CD4-positive, alpha-beta T cell (primary cell): ENCODE measurements around the gene HDAC4. TPM values are rescaled to one million over a fixed set of nuclear protein-coding genes. Genes with fewer than 3 reads are reported as not detected.

Experiments used
- ATAC-seq: fragments of 200-7000 bp; cut with Tn5 transposase; one replicate; pipeline ENCODE4 v1.10.0; 2022; ENCODE audit warnings: mild to moderate bottlenecking; ENCODE audit not compliant: poor library complexity
- CTCF ChIA-PET: fragments of 350-600 bp; sonication (Branson Sonifier 250); formaldehyde crosslinking; loops from one replicate; lab custom pipeline; 2021; ENCODE audit warnings: antibody characterized with exemption, inconsistent platforms; lab: Charles Lee
- POLR2A ChIA-PET: fragments of 350-600 bp; sonication (Branson Sonifier 250); formaldehyde crosslinking; loops from one replicate; lab custom pipeline; 2021; ENCODE audit warnings: antibody characterized with exemption, inconsistent platforms; lab: Charles Lee
- DNase-seq, 14 experiments: peaks; one replicate each; pipeline ENCODE4 v3.0.0-alpha.2; 2013 to 2020; ENCODE audit warnings: mixed read lengths in 2 of 14
- H3K27ac ChIP-seq, 2 donors: one replicate each; pipeline versions ENCODE4 v1.5.1 to v1.7.0; 2013; ENCODE audit warnings: low read length in 2 of 2, low read depth in 1 of 2, mild to moderate bottlenecking in 1 of 2
- H3K27me3 ChIP-seq, 2 experiments: 1 replicate in 1 of 2; 2 replicates in 1 of 2; pipeline versions ENCODE4 v1.6.1 to v1.7.0; 2013; ENCODE audit warnings: low read length in 2 of 2, control low read depth in 1 of 2, mild to moderate bottlenecking in 1 of 2, moderate library complexity in 1 of 2; ENCODE audit not compliant: insufficient read depth in 2 of 2, control insufficient read depth in 1 of 2
- H3K36me3 ChIP-seq: one replicate; pipeline ENCODE4 v1.6.1; 2013; ENCODE audit warnings: low read length, control low read depth; ENCODE audit not compliant: insufficient read depth
- H3K4me1 ChIP-seq: one replicate; pipeline ENCODE4 v1.6.1; 2013; ENCODE audit warnings: low read length, control low read depth; ENCODE audit not compliant: insufficient read depth
- H3K4me3 ChIP-seq: one replicate; pipeline ENCODE4 v1.5.1; 2013; ENCODE audit warnings: mild to moderate bottlenecking, low read length, moderate library complexity
- H3K9me3 ChIP-seq, 2 experiments: 1 replicate in 1 of 2; 2 replicates in 1 of 2; pipeline versions ENCODE4 v1.6.1 to v1.7.0; 2013; ENCODE audit warnings: low read length in 2 of 2, mild to moderate bottlenecking in 2 of 2, control low read depth in 1 of 2, moderate library complexity in 1 of 2; ENCODE audit not compliant: control insufficient read depth in 1 of 2, insufficient read depth in 1 of 2
- H3K27ac Mint-ChIP-seq: one replicate; pipeline ENCODE4 v1.8.0; 2020; ENCODE audit warnings: mixed read lengths
- H3K27me3 Mint-ChIP-seq: one replicate; pipeline ENCODE4 v1.8.0; 2021; ENCODE audit warnings: mixed read lengths
- H3K36me3 Mint-ChIP-seq: one replicate; pipeline ENCODE4 v1.8.0; 2021; ENCODE audit warnings: low read depth, mixed read lengths
- H3K4me1 Mint-ChIP-seq: one replicate; pipeline ENCODE4 v1.8.0; 2021; ENCODE audit warnings: low read depth, mixed read lengths
- H3K4me3 Mint-ChIP-seq: one replicate; pipeline ENCODE4 v1.8.0; 2020; ENCODE audit warnings: mild to moderate bottlenecking, mixed read lengths
- H3K9me3 Mint-ChIP-seq: one replicate; pipeline ENCODE4 v1.8.0; 2020; ENCODE audit warnings: mixed read lengths
- intact Hi-C, 2 experiments: fragments of 100-400 bp; cut with DNase I in 1 of 2; cut with micrococcal nuclease in 1 of 2; formaldehyde crosslinking; loops; one replicate each; pipeline versions ENCODE4 v1.15.1 to v1.9.0; 2023 to 2025; cut with DNase I, micrococcal nuclease
- total RNA-seq, 174 experiments: library from RNA in 2 of 174; stranded (reverse) in 2 of 174; gene quantifications; one replicate each; pipeline ENCODE4 v1.2.3 and lab custom pipeline; 2021 to 2026
- TF ChIP-seq, protein P1 (sequence below): fragments of 200-600 bp; IDR thresholded peaks from one replicate; pipeline ENCODE4 v1.8.0; 2022; ENCODE audit warnings: antibody characterized with exemption, mild to moderate bottlenecking

Gene HDAC4
- total RNA-seq, 2 experiments from 2014 or later = 45.3 to 49.2 TPM

DNA sequence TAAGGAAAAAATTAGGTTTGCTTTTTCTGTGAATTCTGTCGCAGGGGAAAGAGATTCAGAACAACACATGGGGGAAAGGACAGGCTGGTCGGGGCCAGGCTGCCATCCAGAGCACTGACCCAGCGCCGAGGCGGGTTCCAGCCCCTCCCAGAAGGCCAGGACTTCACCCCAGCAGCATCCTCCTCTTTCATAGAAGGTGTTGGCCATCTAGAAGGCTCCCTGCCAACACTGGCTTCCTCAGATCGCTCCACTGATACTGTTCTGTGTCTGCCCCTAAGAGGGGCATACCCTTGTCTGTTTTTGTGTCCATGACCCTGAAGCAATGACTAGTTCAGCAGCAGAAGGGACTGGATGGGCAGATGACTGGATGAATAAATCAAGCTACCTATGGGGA lies 144.5 kb downstream of the HDAC4 start:
- Histone ChIP-seq H3K36me3 (peaks cover 15% of the 10 kb centered on the region), H3K9me3 (peaks cover 0 to 4% of the 10 kb centered on the region in 2 experiments), H3K27me3 (no peaks in the 10 kb centered on the region), H3K27ac (no peak overlapping the region), H3K4me3 (no peak overlapping the region), H3K4me1 (peaks cover 58% of the 10 kb centered on the region)
- H3K9me3 Mint-ChIP-seq = peaks cover 8% of the 10 kb centered on the region
- H3K36me3 Mint-ChIP-seq = peaks cover 23% of the 10 kb centered on the region
- H3K4me3 Mint-ChIP-seq = no peak overlapping the region
- H3K4me1 Mint-ChIP-seq = peaks cover 99% of the 10 kb centered on the region
- no peak for ATAC-seq
- POLR2A ChIA-PET = interaction anchor here (0.9 kb wide), 1 partner anchor 26 kb away, joined by 5 read pairs; no protein-coding TSS in a partner anchor
- TF ChIP-seq, protein P1, sequence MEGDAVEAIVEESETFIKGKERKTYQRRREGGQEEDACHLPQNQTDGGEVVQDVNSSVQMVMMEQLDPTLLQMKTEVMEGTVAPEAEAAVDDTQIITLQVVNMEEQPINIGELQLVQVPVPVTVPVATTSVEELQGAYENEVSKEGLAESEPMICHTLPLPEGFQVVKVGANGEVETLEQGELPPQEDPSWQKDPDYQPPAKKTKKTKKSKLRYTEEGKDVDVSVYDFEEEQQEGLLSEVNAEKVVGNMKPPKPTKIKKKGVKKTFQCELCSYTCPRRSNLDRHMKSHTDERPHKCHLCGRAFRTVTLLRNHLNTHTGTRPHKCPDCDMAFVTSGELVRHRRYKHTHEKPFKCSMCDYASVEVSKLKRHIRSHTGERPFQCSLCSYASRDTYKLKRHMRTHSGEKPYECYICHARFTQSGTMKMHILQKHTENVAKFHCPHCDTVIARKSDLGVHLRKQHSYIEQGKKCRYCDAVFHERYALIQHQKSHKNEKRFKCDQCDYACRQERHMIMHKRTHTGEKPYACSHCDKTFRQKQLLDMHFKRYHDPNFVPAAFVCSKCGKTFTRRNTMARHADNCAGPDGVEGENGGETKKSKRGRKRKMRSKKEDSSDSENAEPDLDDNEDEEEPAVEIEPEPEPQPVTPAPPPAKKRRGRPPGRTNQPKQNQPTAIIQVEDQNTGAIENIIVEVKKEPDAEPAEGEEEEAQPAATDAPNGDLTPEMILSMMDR = no peak
- no peaks in the 10 kb centered on the region for H3K27me3 Mint-ChIP-seq
- intact Hi-C loops = loop anchor here in 1 of 2 experiments (5.0 kb wide), 2 partner anchors 34 to 41 kb away; no protein-coding TSS in a partner anchor
- peak overlapping the region; percentile 85 for H3K27ac Mint-ChIP-seq
- no peak for DNase-seq
- CTCF ChIA-PET = no interaction called here

DNA sequence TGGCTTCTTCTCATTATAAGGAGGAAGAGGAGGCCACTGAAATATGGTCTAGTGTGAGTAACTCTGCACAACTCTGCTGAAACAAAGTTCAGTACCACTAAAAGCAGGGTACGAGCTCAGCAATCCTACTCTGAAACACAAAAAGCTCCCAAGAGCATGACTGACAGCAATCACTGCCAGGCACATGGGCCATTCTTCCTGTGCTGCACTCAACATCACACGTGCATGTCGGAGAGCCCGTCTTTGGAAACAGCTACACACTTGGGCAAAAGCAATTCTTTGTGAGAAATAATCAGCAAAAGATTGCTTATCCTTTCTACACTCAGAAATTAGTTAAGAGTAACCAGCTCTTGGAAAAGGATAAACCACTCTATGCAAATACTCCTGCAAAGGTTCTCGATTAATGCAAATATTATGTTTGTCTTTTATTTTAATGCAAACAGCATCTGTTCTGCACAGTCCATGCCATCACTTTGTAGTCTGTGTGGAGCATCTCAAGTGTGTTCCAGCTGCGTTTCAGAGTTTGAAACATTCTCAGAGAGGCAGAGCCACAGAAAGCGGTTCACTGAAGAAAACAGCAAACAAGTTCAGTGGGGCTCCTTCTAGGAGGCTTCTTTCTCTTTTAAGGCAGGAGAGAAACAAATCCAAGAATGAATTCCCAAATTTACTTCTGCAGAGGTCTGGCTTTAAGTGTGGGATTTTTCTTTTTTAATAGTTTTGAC lies 145.0 kb downstream of the HDAC4 start:
- Histone ChIP-seq H3K9me3 (peaks cover 0 to 4% of the 10 kb centered on the region in 2 experiments), H3K27ac (no peak overlapping the region), H3K4me3 (no peak overlapping the region), H3K4me1 (peaks cover 52% of the 10 kb centered on the region), H3K27me3 (no peaks in the 10 kb centered on the region), H3K36me3 (peaks cover 16% of the 10 kb centered on the region)
- Mint-ChIP-seq H3K36me3 (peaks cover 23% of the 10 kb centered on the region), H3K27me3 (no peaks in the 10 kb centered on the region), H3K4me3 (peak overlapping the region; percentile 4), H3K27ac (peak overlapping the region; percentile 85), H3K9me3 (peaks cover 8% of the 10 kb centered on the region), H3K4me1 (peaks cover 94% of the 10 kb centered on the region)
- DNase-seq = peak in 1 of 14 experiments; percentile 7
- POLR2A ChIA-PET = interaction anchor here (0.9 to 1.3 kb wide), 2 partner anchors 11 to 25 kb away, joined by 5 to 6 read pairs; no protein-coding TSS in a partner anchor
- TF ChIP-seq, protein P1 = no peak
- ATAC-seq = no peak
- CTCF ChIA-PET = no interaction called here
- intact Hi-C loops = loop anchor here in 1 of 2 experiments (5.0 kb wide), 2 partner anchors 33 to 42 kb away; no protein-coding TSS in a partner anchor

DNA sequence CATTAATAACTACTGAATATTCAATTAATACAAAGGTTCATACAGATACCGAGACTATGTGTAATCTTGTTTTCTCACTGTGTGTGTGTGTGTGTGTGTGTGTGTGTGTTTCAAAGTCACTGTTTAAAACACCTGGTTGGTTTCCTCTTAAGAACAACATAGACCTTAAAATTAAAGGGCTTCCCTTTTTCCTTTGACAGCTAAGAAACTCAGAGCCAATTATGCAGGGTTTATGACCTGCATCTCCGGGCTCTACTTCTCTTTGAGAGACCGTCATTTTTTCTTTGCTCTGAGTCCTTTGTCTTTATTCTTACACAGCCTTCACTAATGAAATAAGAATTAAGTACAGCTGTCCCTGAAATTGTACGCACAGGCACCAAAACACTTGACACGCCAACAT lies 145.6 kb downstream of the HDAC4 start:
- Histone ChIP-seq H3K4me1 (peaks cover 51% of the 10 kb centered on the region), H3K27ac (no peak overlapping the region), H3K36me3 (peaks cover 20% of the 10 kb centered on the region), H3K9me3 (peaks cover 0 to 4% of the 10 kb centered on the region in 2 experiments), H3K4me3 (no peak overlapping the region), H3K27me3 (no peaks in the 10 kb centered on the region)
- ATAC-seq = no peak
- intact Hi-C loops = loop anchor here in 1 of 2 experiments (5.0 kb wide), 2 partner anchors 33 to 42 kb away; no protein-coding TSS in a partner anchor
- Mint-ChIP-seq H3K27ac (peak overlapping the region; percentile 85), H3K9me3 (peaks cover 8% of the 10 kb centered on the region), H3K4me3 (peak overlapping the region; percentile 18), H3K36me3 (peaks cover 23% of the 10 kb centered on the region), H3K27me3 (no peaks in the 10 kb centered on the region), H3K4me1 (peaks cover 88% of the 10 kb centered on the region)
- ChIA-PET POLR2A (interaction anchor here (0.6 to 1.3 kb wide), 3 partner anchors 12 to 25 kb away, joined by 3 to 6 read pairs (median 5); no protein-coding TSS in a partner anchor), CTCF (no interaction called here)
- DNase-seq = no peak
- TF ChIP-seq, protein P1 = no peak
